Measurements from ENCODE around the gene USP32. TPM values are rescaled to one million over a fixed set of nuclear protein-coding genes. Genes with fewer than 3 reads are reported as not detected.
A peak's percentile ranks its signal among the peaks of the same experiment; 100 is the strongest.
"Not testable (repeated sequence)": the region's sequence is repeated elsewhere in the genome, so short reads cannot be mapped to it uniquely, and the experiment has no call there.

The USP32 gene
- total RNA-seq, 2 donors from 2014 or later, result 27.5 to 34.2 TPM

DNA sequence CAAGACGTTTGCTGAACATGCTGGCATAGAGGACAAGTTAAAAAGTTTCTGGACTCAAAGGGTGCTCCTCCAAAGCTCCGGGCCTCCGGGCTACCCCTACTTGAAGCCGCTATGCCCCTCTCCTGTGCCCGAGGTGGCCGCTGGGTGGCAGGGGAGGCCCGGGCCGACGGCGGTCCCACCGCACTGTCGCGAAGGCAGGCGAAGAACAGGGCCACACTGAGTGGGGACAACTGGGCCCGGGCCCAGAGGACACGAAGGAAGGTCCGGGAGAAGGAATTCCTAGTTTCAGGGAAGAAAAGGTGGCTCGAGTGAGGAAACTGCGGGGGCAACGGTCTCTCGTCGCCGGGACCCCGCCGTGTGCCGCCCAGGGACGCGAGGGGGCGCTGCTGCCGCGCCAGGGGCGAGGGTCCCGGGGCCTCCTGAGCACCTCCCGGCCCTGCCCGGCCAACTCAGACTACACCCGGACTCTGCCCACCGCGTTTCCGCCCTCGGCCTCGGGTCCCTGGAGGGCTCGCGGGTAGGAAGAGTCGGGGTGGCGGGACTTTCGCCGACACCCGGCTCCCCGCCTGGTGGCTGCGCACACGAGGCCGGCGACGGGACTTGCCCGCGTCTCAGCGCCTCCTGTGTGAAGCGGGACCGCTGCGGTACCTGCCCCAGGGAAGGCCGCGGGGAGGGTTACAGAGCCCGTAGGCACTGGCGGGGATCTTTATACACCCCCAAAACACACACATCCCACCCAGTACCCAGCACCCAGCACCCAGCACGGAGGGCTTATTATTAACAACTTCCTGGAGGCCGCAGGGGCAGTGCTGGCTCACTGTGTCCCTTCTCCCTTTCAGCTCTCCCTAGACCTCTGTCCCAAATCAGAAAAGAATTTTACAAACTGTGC is 29.6 kb upstream of the USP32 start:
- DNase-seq (peak; percentile 48 to 62 (median 60)), ATAC-seq (peak; percentile 94)
- Mint-ChIP-seq H3K27ac (no peak overlapping the region), H3K27me3 (no peaks in the 10 kb centered on the region), H3K4me3 (peak overlapping the region; percentile 82), H3K36me3 (ENCODE audit: low read depth) (no peaks in the 10 kb centered on the region), H3K4me1 (peaks cover 8% of the 10 kb centered on the region)
- H3K9me3 ChIP-seq (ENCODE audit: control insufficient read depth, low read length, poor library complexity, severe bottlenecking), result no peaks in the 10 kb centered on the region

DNA sequence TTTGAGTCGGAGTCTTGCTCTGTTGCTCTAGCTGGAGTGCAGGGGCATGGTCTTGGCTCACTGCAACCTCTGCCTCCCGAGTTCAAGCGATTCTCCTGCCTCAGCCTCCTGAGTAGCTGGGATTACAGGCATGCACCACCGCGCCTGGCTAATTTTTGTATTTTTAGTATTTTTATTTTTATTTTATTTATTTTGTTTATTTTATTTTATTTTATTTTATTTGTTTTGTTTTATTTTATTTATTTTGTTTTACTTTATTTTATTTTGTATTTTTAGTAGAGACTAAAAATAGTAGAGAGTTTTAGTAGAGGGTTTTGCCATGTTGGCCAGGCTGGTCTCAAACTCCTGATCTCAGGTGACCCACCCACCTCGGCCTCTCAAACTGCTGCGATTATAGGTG is 27.9 kb upstream of the USP32 start:
- not testable (repeated sequence) for DNase-seq; H3K9me3 ChIP-seq (ENCODE audit: control insufficient read depth, low read length, poor library complexity, severe bottlenecking); H3K27ac Mint-ChIP-seq; ATAC-seq; H3K4me3 Mint-ChIP-seq; H3K27me3 Mint-ChIP-seq; H3K36me3 Mint-ChIP-seq (ENCODE audit: low read depth); H3K4me1 Mint-ChIP-seq

DNA sequence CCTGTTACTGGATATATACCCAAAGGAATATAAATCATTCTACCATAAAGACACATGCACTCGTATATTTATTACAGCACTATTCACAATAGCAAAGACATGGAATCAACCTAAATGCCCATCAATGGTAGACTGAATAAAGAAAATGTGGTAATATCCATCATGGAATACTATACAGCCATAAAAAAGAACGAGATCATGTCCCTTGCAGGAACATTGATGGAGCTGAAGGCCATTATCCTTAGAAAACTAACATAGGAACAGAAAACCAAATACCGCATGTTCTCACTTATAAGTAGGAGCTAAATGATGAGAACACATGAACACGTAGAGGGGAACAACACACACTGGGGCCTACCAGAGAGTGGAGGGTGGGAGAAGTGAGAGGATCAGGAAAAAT is 27.1 kb upstream of the USP32 start:
- not testable (repeated sequence) for H3K4me3 Mint-ChIP-seq, H3K4me1 Mint-ChIP-seq, DNase-seq

DNA sequence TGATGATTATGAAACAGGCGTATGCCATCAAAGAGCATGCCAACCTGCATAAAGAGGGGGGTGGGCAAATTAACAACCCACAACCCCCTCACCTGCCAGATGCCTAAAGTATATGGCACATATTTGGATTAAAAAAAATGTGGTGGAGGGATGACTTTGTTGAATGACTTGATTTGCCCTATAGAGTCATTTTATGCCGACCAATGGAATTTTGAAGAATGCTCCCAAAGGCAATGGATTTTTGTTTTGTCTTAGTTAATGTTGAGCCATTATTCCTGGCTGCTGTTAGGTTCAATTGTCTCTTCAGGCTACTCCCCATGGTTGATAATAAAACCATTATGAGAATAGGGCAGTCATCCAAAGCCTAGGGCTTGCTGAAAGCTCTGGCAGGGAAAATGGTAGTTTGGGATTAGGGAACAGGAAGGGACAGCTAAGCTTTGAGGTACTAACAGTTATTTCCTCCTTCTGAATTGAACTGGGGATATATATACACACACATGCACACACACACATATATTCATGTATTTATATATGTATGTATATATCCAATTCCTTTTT is 24.5 kb upstream of the USP32 start:
- no peak overlapping the region for H3K27ac Mint-ChIP-seq
- DNase-seq, result no peak
- no peaks in the 10 kb centered on the region for H3K9me3 ChIP-seq (ENCODE audit: control insufficient read depth, low read length, poor library complexity, severe bottlenecking)
- H3K4me3 Mint-ChIP-seq, result no peak overlapping the region
- peaks cover 6% of the 10 kb centered on the region for H3K4me1 Mint-ChIP-seq
- ATAC-seq, result no peak
- peaks cover 17% of the 10 kb centered on the region for H3K27me3 Mint-ChIP-seq
- H3K36me3 Mint-ChIP-seq (ENCODE audit: low read depth), result no peaks in the 10 kb centered on the region

More for the DNA sequence above, 27.1 kb upstream of the USP32 start:
- not testable (repeated sequence) for H3K27ac Mint-ChIP-seq; H3K9me3 ChIP-seq (ENCODE audit: control insufficient read depth, low read length, poor library complexity, severe bottlenecking); H3K27me3 Mint-ChIP-seq; ATAC-seq; H3K36me3 Mint-ChIP-seq (ENCODE audit: low read depth)

DNA sequence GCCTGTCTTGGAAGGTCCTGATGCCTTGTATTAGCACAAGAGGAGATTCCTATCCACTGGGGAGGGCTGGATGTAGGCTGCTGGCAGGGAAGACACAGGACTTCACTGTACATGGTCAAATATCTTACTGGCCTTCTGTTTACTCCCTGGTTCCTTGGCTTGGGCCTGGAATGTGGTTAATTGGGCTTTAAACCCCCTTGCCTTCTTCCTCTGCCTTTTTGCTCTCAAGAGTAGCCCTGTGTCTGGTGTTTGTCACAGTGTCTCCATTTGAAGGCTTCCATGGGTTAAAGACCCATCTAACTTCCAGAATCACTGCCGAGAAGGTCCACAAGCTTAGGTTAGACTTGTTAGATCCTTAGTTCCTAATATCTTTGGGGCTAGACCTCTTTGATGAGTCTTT is 23.2 kb upstream of the USP32 start:
- Mint-ChIP-seq H3K36me3 (ENCODE audit: low read depth) (no peaks in the 10 kb centered on the region), H3K4me1 (no peaks in the 10 kb centered on the region), H3K27me3 (peaks cover 18% of the 10 kb centered on the region), H3K4me3 (no peak overlapping the region), H3K27ac (no peak overlapping the region)
- ATAC-seq, result no peak
- DNase-seq, result no peak
- no peaks in the 10 kb centered on the region for H3K9me3 ChIP-seq (ENCODE audit: control insufficient read depth, low read length, poor library complexity, severe bottlenecking)

DNA sequence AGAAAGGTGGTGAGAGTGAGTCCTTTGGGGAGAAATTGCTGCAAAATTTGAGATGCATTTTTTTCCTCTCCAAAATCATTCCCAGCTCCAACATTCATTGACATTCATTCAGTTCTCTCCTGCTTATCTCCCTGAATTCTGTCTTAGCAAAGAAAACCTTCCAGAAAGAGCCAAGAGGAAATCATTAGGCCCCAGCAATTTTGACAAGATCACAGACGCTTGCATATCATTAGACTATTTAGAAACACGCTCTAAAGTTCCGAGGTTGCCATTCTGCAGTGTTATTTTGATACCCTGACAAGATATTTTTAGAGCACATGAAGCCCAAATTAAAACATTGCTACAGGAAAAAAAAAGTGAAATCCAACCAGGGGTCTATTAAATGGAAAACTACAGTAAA is 20.8 kb upstream of the USP32 start:
- Mint-ChIP-seq H3K4me1 (no peaks in the 10 kb centered on the region), H3K27ac (no peak overlapping the region), H3K4me3 (no peak overlapping the region), H3K27me3 (peaks cover 25% of the 10 kb centered on the region), H3K36me3 (ENCODE audit: low read depth) (no peaks in the 10 kb centered on the region)
- no peak for ATAC-seq
- DNase-seq, result no peak
- no peaks in the 10 kb centered on the region for H3K9me3 ChIP-seq (ENCODE audit: control insufficient read depth, low read length, poor library complexity, severe bottlenecking)

DNA sequence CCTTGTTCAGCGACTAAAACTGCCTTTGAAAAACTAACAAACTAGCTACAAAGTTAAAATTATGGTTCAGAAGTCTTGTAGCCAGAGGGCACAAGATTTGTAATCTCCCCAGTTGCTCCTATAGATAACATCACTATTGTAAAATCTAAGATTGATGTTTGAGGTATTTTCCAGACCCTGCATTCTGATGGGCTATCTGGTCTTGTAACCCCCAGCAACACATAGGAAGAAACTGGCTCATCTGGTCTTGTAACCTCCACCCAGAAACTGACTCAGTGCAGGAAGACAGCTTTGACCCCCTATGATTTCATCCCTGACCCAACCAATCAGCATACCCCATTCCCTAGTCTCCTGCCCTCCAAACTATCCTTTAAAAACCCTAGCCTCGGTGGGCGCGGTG is 18.1 kb upstream of the USP32 start:
- no peak for DNase-seq
- H3K4me1 Mint-ChIP-seq, result no peaks in the 10 kb centered on the region
- no peaks in the 10 kb centered on the region for H3K9me3 ChIP-seq (ENCODE audit: control insufficient read depth, low read length, poor library complexity, severe bottlenecking)
- no peak overlapping the region for H3K27ac Mint-ChIP-seq
- no peaks in the 10 kb centered on the region for H3K36me3 Mint-ChIP-seq (ENCODE audit: low read depth)
- no peak for ATAC-seq
- no peak overlapping the region for H3K4me3 Mint-ChIP-seq
- peaks cover 28% of the 10 kb centered on the region for H3K27me3 Mint-ChIP-seq

DNA sequence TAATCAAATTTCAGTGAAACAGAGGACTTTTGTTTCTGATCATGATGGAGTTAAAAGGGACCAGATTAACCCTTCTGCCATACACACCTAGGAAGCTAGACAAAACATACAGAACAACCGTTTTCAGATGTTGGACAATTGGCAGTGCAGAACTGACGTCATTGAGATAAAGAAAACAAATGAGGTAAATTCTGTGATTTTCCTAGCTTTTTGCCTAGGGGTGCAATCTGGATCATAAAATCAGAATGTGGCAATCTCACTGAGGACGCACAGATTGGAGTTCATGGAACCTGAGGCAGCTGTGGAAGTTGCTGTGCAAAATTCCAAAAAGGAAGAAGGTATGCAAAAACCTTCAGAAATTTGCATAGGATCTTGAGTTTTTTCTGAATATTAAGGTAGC is 15.0 kb upstream of the USP32 start:
- Mint-ChIP-seq H3K36me3 (ENCODE audit: low read depth) (no peaks in the 10 kb centered on the region), H3K27ac (no peak overlapping the region)
- ATAC-seq, result no peak

DNA sequence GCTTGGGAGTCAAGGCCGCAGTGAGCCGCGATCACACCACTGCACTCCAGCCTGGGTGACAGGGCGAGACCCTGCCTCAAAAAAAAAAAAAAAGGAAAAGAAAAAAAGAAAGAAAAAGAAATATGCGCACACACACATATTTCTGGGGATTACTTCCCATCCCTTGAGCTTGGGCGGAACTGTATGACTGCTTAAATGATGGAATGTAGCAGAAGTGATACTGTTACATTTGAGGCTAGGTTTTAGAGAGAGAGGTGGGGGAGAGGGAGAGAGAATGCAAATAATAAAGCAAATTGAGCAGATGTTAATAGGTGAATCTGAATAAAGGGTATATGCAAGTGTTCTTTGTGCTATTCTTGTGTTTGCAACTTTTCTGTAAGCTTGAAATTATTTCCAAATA is 12.0 kb upstream of the USP32 start:
- no peak overlapping the region for H3K4me3 Mint-ChIP-seq
- no peaks in the 10 kb centered on the region for H3K36me3 Mint-ChIP-seq (ENCODE audit: low read depth)
- no peak for DNase-seq
- peaks cover 11% of the 10 kb centered on the region for H3K27me3 Mint-ChIP-seq
- ATAC-seq, result no peak
- no peaks in the 10 kb centered on the region for H3K4me1 Mint-ChIP-seq
- H3K9me3 ChIP-seq (ENCODE audit: control insufficient read depth, low read length, poor library complexity, severe bottlenecking), result no peaks in the 10 kb centered on the region
- H3K27ac Mint-ChIP-seq, result no peak overlapping the region

More for the DNA sequence above, 15.0 kb upstream of the USP32 start:
- H3K4me3 Mint-ChIP-seq, result no peak overlapping the region
- DNase-seq, result no peak
- no peaks in the 10 kb centered on the region for H3K4me1 Mint-ChIP-seq
- H3K9me3 ChIP-seq (ENCODE audit: control insufficient read depth, low read length, poor library complexity, severe bottlenecking), result no peaks in the 10 kb centered on the region
- H3K27me3 Mint-ChIP-seq, result peaks cover 20% of the 10 kb centered on the region

DNA sequence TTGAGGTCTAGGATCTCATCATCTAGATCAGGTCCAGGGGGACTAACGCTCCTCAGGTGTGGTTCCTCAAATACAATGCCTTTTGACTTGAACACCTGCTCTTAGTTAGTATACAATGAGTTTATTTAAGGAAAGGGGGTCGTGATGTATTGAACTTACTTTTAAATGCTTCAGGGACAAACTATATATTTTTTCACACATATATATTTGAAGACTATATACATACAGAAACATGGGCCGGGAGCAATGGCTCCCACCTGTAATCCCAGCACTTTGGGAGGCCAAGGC is 11.5 kb upstream of the USP32 start:
- DNase-seq, result no peak
- H3K27ac Mint-ChIP-seq, result no peak overlapping the region
- H3K4me1 Mint-ChIP-seq, result peaks cover under 1% of the 10 kb centered on the region
- ATAC-seq, result no peak
- no peaks in the 10 kb centered on the region for H3K9me3 ChIP-seq (ENCODE audit: control insufficient read depth, low read length, poor library complexity, severe bottlenecking)
- no peak overlapping the region for H3K4me3 Mint-ChIP-seq
- peaks cover 11% of the 10 kb centered on the region for H3K27me3 Mint-ChIP-seq
- no peaks in the 10 kb centered on the region for H3K36me3 Mint-ChIP-seq (ENCODE audit: low read depth)

DNA sequence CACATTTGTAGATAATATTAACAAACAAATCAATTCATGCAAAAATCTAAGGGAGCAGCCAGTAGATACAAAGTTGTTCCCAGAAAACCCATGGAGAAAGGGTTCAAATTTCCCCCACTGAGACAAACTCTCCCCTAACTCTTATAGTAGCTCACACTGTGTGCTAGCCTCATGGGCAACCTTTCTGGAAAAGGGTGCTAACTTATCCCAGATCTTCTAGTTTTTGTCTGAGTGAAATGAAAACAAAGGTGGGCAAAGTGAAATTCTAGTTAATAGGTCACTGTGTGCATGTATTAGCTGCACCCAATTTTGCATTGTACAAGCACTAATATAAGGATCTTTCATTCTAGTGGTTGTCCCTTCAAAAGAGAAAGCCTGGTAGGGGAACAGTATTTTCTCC is 9.9 kb upstream of the USP32 start:
- no peak for ATAC-seq
- Mint-ChIP-seq H3K4me1 (peaks cover 6% of the 10 kb centered on the region), H3K27ac (no peak overlapping the region), H3K27me3 (peaks cover 5% of the 10 kb centered on the region), H3K36me3 (ENCODE audit: low read depth) (no peaks in the 10 kb centered on the region), H3K4me3 (no peak overlapping the region)
- no peaks in the 10 kb centered on the region for H3K9me3 ChIP-seq (ENCODE audit: control insufficient read depth, low read length, poor library complexity, severe bottlenecking)
- DNase-seq, result no peak

DNA sequence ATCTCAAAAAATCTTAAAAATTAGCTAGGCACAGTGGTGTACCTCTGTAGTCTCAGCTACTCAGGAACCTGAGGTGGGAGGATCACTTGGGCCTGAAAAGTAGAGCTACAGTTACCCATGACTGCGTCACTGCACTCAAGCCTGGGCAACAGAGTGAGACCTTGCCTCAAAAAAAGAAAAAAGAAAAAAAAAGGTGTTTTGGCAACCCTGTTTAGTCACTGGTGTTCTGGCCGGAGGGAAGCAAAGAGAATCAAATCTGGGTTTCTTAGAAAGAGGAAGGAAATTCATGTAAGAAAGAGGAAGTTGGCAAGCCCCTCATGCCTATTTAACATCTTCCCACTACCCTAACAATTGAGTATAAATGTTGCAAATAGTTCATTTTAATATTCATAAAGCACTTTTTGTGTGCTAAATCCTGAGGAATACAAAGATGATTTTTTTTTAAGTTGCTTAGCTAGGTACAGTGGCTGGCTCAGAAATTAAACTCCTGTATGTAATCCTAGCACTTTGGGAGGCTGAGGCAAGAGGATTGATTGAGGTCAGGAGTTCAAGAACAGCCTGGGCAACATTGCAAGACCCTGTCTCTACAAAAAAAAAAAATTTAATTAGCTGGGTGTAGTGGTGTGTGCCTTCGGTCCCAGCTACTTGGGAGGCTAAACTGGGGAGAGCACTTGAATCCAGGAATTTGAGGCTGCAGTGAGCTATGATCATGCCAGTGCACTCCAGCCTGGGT is 6.5 kb upstream of the USP32 start:
- Mint-ChIP-seq H3K36me3 (ENCODE audit: low read depth) (no peaks in the 10 kb centered on the region), H3K27ac (peak overlapping the region; percentile 45), H3K4me3 (peak overlapping the region; percentile 15), H3K4me1 (peaks cover 6% of the 10 kb centered on the region), H3K27me3 (no peaks in the 10 kb centered on the region)
- ATAC-seq (peak; percentile 84), DNase-seq (no peak)
- no peaks in the 10 kb centered on the region for H3K9me3 ChIP-seq (ENCODE audit: control insufficient read depth, low read length, poor library complexity, severe bottlenecking)

DNA sequence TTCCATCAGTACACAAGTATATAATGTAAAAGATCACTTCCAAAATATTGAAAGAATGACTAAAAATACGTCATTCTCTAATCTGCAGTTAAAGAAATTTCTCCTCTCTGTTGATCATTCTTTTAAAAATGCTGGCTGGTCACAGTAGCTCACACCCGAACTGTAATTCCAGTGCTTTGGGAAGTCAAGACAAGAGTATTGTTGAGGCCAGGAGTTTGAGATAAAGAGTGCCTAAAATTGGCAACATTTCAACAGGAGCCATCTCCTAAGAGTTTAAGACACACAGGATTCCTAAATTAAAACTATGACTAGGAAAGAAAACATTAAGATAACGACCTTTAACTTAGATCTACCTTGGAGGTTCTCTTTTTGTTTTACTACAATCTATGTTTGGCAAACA is 4.5 kb upstream of the USP32 start:
- peak overlapping the region; percentile 29 for H3K27ac Mint-ChIP-seq
- peaks cover 15% of the 10 kb centered on the region for H3K4me1 Mint-ChIP-seq
- no peaks in the 10 kb centered on the region for H3K36me3 Mint-ChIP-seq (ENCODE audit: low read depth)
- H3K4me3 Mint-ChIP-seq, result no peak overlapping the region
- no peaks in the 10 kb centered on the region for H3K27me3 Mint-ChIP-seq
- H3K9me3 ChIP-seq (ENCODE audit: control insufficient read depth, low read length, poor library complexity, severe bottlenecking), result no peaks in the 10 kb centered on the region
- ATAC-seq, result no peak
- no peak for DNase-seq

All from T-helper 17 cell (primary cell).